Activated CD8-positive, alpha-beta memory T cell treated with anti-CD3 and anti-CD28 coated beads for 36 hours (primary cell): ENCODE data around the gene MTAP. TPM values are rescaled to one million over a fixed set of nuclear protein-coding genes. Genes with fewer than 3 reads are reported as not detected.

Experiments
- CTCF ChIA-PET: fragments of 350-600 bp; sonication (Branson Sonifier 250); formaldehyde crosslinking; loops from one replicate; lab custom pipeline; 2021; ENCODE audit warnings: antibody characterized with exemption; lab: Charles Lee
- POLR2A ChIA-PET: fragments of 350-600 bp; sonication (Branson Sonifier 250); formaldehyde crosslinking; loops from one replicate; lab custom pipeline; 2021; ENCODE audit warnings: antibody characterized with exemption; lab: Charles Lee
- total RNA-seq, 2 experiments: library from RNA; stranded (reverse); gene quantifications; one replicate each; pipeline ENCODE4 v1.2.3, GENCODE V29; 2021

MTAP gene
- total RNA-seq, 2 experiments from 2014 or later = 98.6 to 108 TPM

GRCh38 chr9:21833090-21833801 lies 30.8 kb downstream of the MTAP start:
- ChIA-PET POLR2A (no interaction called here), CTCF (no interaction called here)

GRCh38 chr9:21835121-21835520 lies 32.7 kb downstream of the MTAP start:
- CTCF ChIA-PET = interaction anchor here (0.9 kb wide), 1 partner anchor 22 kb away, joined by 3 read pairs; no protein-coding TSS in a partner anchor
- POLR2A ChIA-PET = no interaction called here

- POLR2A ChIA-PET = no interaction called here
- CTCF ChIA-PET = no interaction called here
Observed at GRCh38 chr9:21836437-21837161, 34.2 kb downstream of the MTAP start.

- ChIA-PET CTCF (no interaction called here), POLR2A (no interaction called here)
Observed at GRCh38 chr9:21837501-21837900, 35.1 kb downstream of the MTAP start.

- ChIA-PET CTCF (no interaction called here), POLR2A (no interaction called here)
Observed at GRCh38 chr9:21840647-21841046, 38.2 kb downstream of the MTAP start.

GRCh38 chr9:21841133-21841532 lies 38.7 kb downstream of the MTAP start:
- CTCF ChIA-PET = no interaction called here
- POLR2A ChIA-PET = no interaction called here

GRCh38 chr9:21848615-21849014 lies 46.2 kb downstream of the MTAP start:
- ChIA-PET POLR2A (no interaction called here), CTCF (interaction anchor here (0.5 kb wide), 1 partner anchor 108 kb away, joined by 4 read pairs; no protein-coding TSS in a partner anchor)

- CTCF ChIA-PET = no interaction called here
- POLR2A ChIA-PET = no interaction called here
Observed at GRCh38 chr9:21852754-21853153, 50.3 kb downstream of the MTAP start.

GRCh38 chr9:21853414-21853813 lies 51.0 kb downstream of the MTAP start:
- POLR2A ChIA-PET = no interaction called here

GRCh38 chr9:21854119-21854518 lies 51.7 kb downstream of the MTAP start:
- ChIA-PET POLR2A (no interaction called here), CTCF (no interaction called here)

More at GRCh38 chr9:21853414-21853813, 51.0 kb downstream of the MTAP start:
- CTCF ChIA-PET = no interaction called here

- ChIA-PET POLR2A (no interaction called here), CTCF (no interaction called here)
Observed at GRCh38 chr9:21854594-21854993, 52.2 kb downstream of the MTAP start.

- ChIA-PET POLR2A (no interaction called here), CTCF (no interaction called here)
Observed at GRCh38 chr9:21856301-21857094, 54.1 kb downstream of the MTAP start.

GRCh38 chr9:21862871-21863270 lies 60.4 kb downstream of the MTAP start:
- ChIA-PET CTCF (interaction anchor here (0.6 kb wide), 1 partner anchor 789 kb away, joined by 3 read pairs; no protein-coding TSS in a partner anchor), POLR2A (no interaction called here)

- CTCF ChIA-PET = no interaction called here
- POLR2A ChIA-PET = interaction anchor here (0.6 kb wide), 1 partner anchor 62 kb away, joined by 3 read pairs; no protein-coding TSS in a partner anchor
Observed at GRCh38 chr9:21864505-21864904, 62.1 kb downstream of the MTAP start.

- CTCF ChIA-PET = no interaction called here
Observed at GRCh38 chr9:21866302-21866701, 63.9 kb downstream of the MTAP start.

GRCh38 chr9:21871256-21871975 lies 69.0 kb downstream of the MTAP start:
- CTCF ChIA-PET = no interaction called here
- POLR2A ChIA-PET = no interaction called here

More at GRCh38 chr9:21866302-21866701, 63.9 kb downstream of the MTAP start:
- POLR2A ChIA-PET = no interaction called here

GRCh38 chr9:21872696-21873095 lies 70.3 kb downstream of the MTAP start:
- ChIA-PET POLR2A (interaction anchor here (0.6 kb wide), 1 partner anchor 74 kb away, joined by 4 read pairs; no protein-coding TSS in a partner anchor), CTCF (no interaction called here)

- POLR2A ChIA-PET = interaction anchor here (0.6 kb wide), 1 partner anchor 73 kb away, joined by 4 read pairs; no protein-coding TSS in a partner anchor
- CTCF ChIA-PET = no interaction called here
Observed at GRCh38 chr9:21873540-21874221, 71.2 kb downstream of the MTAP start.

GRCh38 chr9:21875893-21876292 lies 73.5 kb downstream of the MTAP start:
- ChIA-PET CTCF (no interaction called here), POLR2A (no interaction called here)
